ENCODE results near the gene ARPC5L. TPM values are rescaled to one million over a fixed set of nuclear protein-coding genes. Genes with fewer than 3 reads are reported as not detected.

The ARPC5L gene
- total and polyA plus RNA-seq, 2 experiments from 2014 or later, result 44.0 to 84.4 TPM

GRCh38 chr9:124869986-124870560 is 8.1 kb downstream of the ARPC5L start:
- peaks cover 25% of the 10 kb centered on the region for H3K4me1 ChIP-seq (ENCODE audit: insufficient read depth)

GRCh38 chr9:124870723-124871122 is 8.8 kb downstream of the ARPC5L start:
- peak overlapping the region; percentile 92 for H3K4me2 ChIP-seq
- TF ChIP-seq CTCF (IDR thresholded peaks at IDR 0.05; ENCODE audit: poor library complexity) (no peak), EZH2phosphoT487 (IDR thresholded peaks at IDR 0.05; ENCODE audit: low read depth, severe bottlenecking, unreplicated experiment) (no peak), EZH2 (IDR thresholded peaks at IDR 0.05; ENCODE audit: borderline replicate concordance) (no peak)
- no peaks in the 10 kb centered on the region for H3K9me3 ChIP-seq (ENCODE audit: low read depth)
- peak overlapping the region; percentile 100 for H3K27ac ChIP-seq
- H3K4me3 ChIP-seq, result peak overlapping the region; percentile 98
- peaks cover 82% of the 10 kb centered on the region for H3K79me2 ChIP-seq
- WGBS (ENCODE audit: low lambda C conversion rate, missing lambda C conversion rate), result 72% methylated on average over 6 of the region's 6 CpGs
- no peaks in the 10 kb centered on the region for H3K36me3 ChIP-seq (replicated peaks; ENCODE audit: insufficient read depth, low read depth)
- no peaks in the 10 kb centered on the region for H3K9me2 ChIP-seq (replicated peaks; ENCODE audit: insufficient read depth)
- H2AFZ ChIP-seq, result no peak overlapping the region
- DNase-seq (ENCODE audit: low spot score), result no peak
- H3K27me3 ChIP-seq, result no peaks in the 10 kb centered on the region
- H3K4me1 ChIP-seq (ENCODE audit: insufficient read depth), result peaks cover 25% of the 10 kb centered on the region
- peaks cover 25% of the 10 kb centered on the region for H4K20me1 ChIP-seq (ENCODE audit: insufficient read depth, poor library complexity, severe bottlenecking)

More at GRCh38 chr9:124869986-124870560, 8.1 kb downstream of the ARPC5L start:
- Histone ChIP-seq H4K20me1 (ENCODE audit: insufficient read depth, poor library complexity, severe bottlenecking) (peaks cover 25% of the 10 kb centered on the region), H3K9me3 (ENCODE audit: low read depth) (no peaks in the 10 kb centered on the region), H3K4me3 (peak overlapping the region; percentile 98), H3K79me2 (peaks cover 75% of the 10 kb centered on the region), H2AFZ (peak overlapping the region; percentile 8), H3K9me2 (replicated peaks; ENCODE audit: insufficient read depth) (no peaks in the 10 kb centered on the region), H3K4me2 (peak overlapping the region; percentile 92), H3K36me3 (replicated peaks; ENCODE audit: insufficient read depth, low read depth) (no peaks in the 10 kb centered on the region), H3K27ac (peak overlapping the region; percentile 100), H3K27me3 (no peaks in the 10 kb centered on the region)
- WGBS (ENCODE audit: low lambda C conversion rate, missing lambda C conversion rate), result 8% methylated on average over 12 of the region's 12 CpGs
- peak; percentile 75 for DNase-seq (ENCODE audit: low spot score)
- TF ChIP-seq EZH2phosphoT487 (IDR thresholded peaks at IDR 0.05; ENCODE audit: low read depth, severe bottlenecking, unreplicated experiment), result no peak
- no peak for TF ChIP-seq EZH2 (IDR thresholded peaks at IDR 0.05; ENCODE audit: borderline replicate concordance)
- TF ChIP-seq CTCF (IDR thresholded peaks at IDR 0.05; ENCODE audit: poor library complexity), result no peak

- H3K4me3 ChIP-seq, result no peak overlapping the region
- H3K9me3 ChIP-seq (ENCODE audit: low read depth), result no peaks in the 10 kb centered on the region
- WGBS (ENCODE audit: low lambda C conversion rate, missing lambda C conversion rate), result 88% methylated on average over 9 of the region's 11 CpGs
- H3K27ac ChIP-seq, result peak overlapping the region; percentile 100
- peaks cover 25% of the 10 kb centered on the region for H3K4me1 ChIP-seq (ENCODE audit: insufficient read depth)
- peaks cover 25% of the 10 kb centered on the region for H4K20me1 ChIP-seq (ENCODE audit: insufficient read depth, poor library complexity, severe bottlenecking)
- no peak overlapping the region for H2AFZ ChIP-seq
- H3K27me3 ChIP-seq, result no peaks in the 10 kb centered on the region
- no peak for DNase-seq (ENCODE audit: low spot score)
- peak overlapping the region; percentile 92 for H3K4me2 ChIP-seq
- H3K9me2 ChIP-seq (replicated peaks; ENCODE audit: insufficient read depth), result no peaks in the 10 kb centered on the region
- H3K36me3 ChIP-seq (replicated peaks; ENCODE audit: insufficient read depth, low read depth), result no peaks in the 10 kb centered on the region
- no peak for TF ChIP-seq CTCF (IDR thresholded peaks at IDR 0.05; ENCODE audit: poor library complexity)
- TF ChIP-seq EZH2phosphoT487 (IDR thresholded peaks at IDR 0.05; ENCODE audit: low read depth, severe bottlenecking, unreplicated experiment), result no peak
- no peak for TF ChIP-seq EZH2 (IDR thresholded peaks at IDR 0.05; ENCODE audit: borderline replicate concordance)
- peaks cover 83% of the 10 kb centered on the region for H3K79me2 ChIP-seq
Measured at GRCh38 chr9:124871156-124871561, 9.2 kb downstream of the ARPC5L start.
